ENCODE measurements around the gene TMPRSS9. TPM values are rescaled to one million over a fixed set of nuclear protein-coding genes. Genes with fewer than 3 reads are reported as not detected.

Gene TMPRSS9
- total RNA-seq, 1 donor from 2014 or later = not detected

DNA sequence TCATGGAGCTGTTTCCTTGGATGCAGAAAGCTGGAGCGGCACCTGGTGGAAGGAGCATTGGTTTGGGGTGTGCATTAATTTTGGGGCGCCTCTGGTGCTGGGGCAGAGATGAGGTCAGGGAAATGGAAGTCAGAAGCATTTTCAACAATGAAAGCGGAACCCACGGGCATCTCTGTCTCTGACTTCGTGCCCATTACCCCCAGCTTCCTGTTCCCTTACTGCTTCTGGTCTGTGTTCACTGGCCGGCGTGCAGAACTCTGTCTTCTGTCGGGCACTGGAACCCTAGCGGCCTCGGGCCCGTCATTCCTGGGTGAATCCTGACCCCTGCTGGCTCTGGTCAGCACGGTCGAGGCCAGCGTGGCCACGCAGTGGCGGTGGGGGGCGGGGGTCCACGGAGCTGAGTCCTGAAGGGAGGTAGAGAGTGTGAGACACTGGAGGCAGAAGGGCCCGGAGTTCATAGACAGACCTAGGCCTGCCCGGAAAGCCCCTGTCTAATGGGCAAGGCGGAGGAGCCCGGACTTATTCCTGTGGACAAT lies 44.2 kb upstream of the TMPRSS9 start:
- Mint-ChIP-seq H3K27me3 (ENCODE audit: unreplicated experiment) (no peaks in the 10 kb centered on the region), H3K36me3 (ENCODE audit: low read depth, unreplicated experiment) (peaks cover 7% of the 10 kb centered on the region), H3K4me3 (ENCODE audit: unreplicated experiment) (no peak overlapping the region), H3K4me1 (ENCODE audit: unreplicated experiment) (peaks cover 7% of the 10 kb centered on the region), H3K27ac (ENCODE audit: unreplicated experiment) (no peak overlapping the region), H3K9me3 (ENCODE audit: unreplicated experiment) (no peaks in the 10 kb centered on the region)
- TF ChIP-seq, protein P1, sequence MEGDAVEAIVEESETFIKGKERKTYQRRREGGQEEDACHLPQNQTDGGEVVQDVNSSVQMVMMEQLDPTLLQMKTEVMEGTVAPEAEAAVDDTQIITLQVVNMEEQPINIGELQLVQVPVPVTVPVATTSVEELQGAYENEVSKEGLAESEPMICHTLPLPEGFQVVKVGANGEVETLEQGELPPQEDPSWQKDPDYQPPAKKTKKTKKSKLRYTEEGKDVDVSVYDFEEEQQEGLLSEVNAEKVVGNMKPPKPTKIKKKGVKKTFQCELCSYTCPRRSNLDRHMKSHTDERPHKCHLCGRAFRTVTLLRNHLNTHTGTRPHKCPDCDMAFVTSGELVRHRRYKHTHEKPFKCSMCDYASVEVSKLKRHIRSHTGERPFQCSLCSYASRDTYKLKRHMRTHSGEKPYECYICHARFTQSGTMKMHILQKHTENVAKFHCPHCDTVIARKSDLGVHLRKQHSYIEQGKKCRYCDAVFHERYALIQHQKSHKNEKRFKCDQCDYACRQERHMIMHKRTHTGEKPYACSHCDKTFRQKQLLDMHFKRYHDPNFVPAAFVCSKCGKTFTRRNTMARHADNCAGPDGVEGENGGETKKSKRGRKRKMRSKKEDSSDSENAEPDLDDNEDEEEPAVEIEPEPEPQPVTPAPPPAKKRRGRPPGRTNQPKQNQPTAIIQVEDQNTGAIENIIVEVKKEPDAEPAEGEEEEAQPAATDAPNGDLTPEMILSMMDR (IDR thresholded peaks at IDR 0.05; ENCODE audit: unreplicated experiment) = no peak
- DNase-seq (ENCODE audit: low spot score) = peak; percentile 80

DNA sequence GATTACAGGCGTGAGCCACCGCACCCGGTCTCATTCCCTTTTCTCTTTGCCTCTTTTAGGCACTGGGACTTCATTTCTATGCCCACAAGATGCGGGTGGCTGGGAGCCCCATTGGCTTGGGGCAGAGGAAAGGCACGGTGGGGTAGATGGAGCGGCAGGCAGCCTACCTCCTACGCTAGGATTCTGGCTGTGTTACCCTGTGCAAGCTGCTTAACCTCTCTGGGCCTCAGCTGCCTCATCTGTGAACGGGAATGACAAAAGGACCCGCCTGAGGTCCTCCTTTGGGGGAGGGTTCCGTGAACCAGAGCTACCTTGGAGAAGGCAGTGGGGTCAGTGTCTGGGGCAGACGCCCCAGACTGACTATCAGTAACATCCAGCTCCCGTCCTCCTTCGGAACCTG lies 42.8 kb upstream of the TMPRSS9 start:
- DNase-seq (ENCODE audit: low spot score) = no peak
- Mint-ChIP-seq H3K4me3 (ENCODE audit: unreplicated experiment) (no peak overlapping the region), H3K9me3 (ENCODE audit: unreplicated experiment) (no peaks in the 10 kb centered on the region), H3K27ac (ENCODE audit: unreplicated experiment) (no peak overlapping the region), H3K4me1 (ENCODE audit: unreplicated experiment) (peaks cover 7% of the 10 kb centered on the region), H3K27me3 (ENCODE audit: unreplicated experiment) (peaks cover 1% of the 10 kb centered on the region), H3K36me3 (ENCODE audit: low read depth, unreplicated experiment) (peaks cover 7% of the 10 kb centered on the region)
- TF ChIP-seq, protein P1 (IDR thresholded peaks at IDR 0.05; ENCODE audit: unreplicated experiment) = no peak

DNA sequence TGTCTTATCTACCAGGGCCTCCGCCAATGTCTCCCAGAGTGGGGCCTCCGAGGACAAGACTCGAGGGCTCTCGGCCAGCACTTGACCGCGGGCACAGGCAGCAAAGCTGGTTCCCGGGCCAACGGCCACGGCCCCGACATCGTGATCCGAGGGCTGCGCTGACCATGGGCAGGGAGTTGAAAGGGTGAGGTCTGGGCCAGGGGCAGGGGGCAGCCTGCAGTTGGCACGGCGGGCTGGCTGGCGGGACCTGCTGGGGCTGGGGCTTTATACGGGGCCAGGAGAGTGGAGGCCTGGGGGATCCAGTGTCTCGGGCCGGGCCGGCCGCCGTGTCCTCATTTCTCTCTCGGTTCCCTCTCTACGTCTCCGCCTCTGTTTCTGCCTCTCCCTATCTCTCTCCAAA lies 42.3 kb upstream of the TMPRSS9 start:
- TF ChIP-seq, protein P1 (IDR thresholded peaks at IDR 0.05; ENCODE audit: unreplicated experiment) = no peak
- H3K36me3 Mint-ChIP-seq (ENCODE audit: low read depth, unreplicated experiment) = peaks cover 7% of the 10 kb centered on the region
- H3K4me1 Mint-ChIP-seq (ENCODE audit: unreplicated experiment) = peaks cover 7% of the 10 kb centered on the region
- H3K9me3 Mint-ChIP-seq (ENCODE audit: unreplicated experiment) = no peaks in the 10 kb centered on the region
- DNase-seq (ENCODE audit: low spot score) = no peak
- H3K27ac Mint-ChIP-seq (ENCODE audit: unreplicated experiment) = no peak overlapping the region
- H3K4me3 Mint-ChIP-seq (ENCODE audit: unreplicated experiment) = no peak overlapping the region
- H3K27me3 Mint-ChIP-seq (ENCODE audit: unreplicated experiment) = peaks cover 3% of the 10 kb centered on the region

DNA sequence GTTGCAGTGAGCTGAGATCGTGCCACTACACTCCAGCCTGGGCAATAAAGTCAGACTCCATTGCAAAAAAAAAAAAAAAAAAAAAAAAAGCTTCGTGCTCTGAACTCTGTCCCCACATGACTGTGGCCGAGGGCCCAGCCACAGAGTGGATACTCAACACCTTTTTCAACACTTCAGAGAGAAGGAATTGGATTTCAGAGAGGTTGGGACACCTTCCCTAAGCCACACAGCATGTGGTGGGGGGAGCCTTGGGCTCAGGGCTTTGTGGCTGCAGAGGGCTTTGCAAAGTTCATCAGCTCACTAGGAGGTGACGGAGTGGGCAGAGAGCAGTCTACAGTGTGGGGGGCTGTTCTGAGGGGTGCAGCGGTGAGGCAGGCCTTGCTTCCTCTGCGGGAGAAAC lies 41.1 kb upstream of the TMPRSS9 start:
- H3K4me3 Mint-ChIP-seq (ENCODE audit: unreplicated experiment) = no peak overlapping the region
- peaks cover 3% of the 10 kb centered on the region for H3K36me3 Mint-ChIP-seq (ENCODE audit: low read depth, unreplicated experiment)
- TF ChIP-seq, protein P1 (IDR thresholded peaks at IDR 0.05; ENCODE audit: unreplicated experiment) = no peak
- no peaks in the 10 kb centered on the region for H3K9me3 Mint-ChIP-seq (ENCODE audit: unreplicated experiment)
- H3K27me3 Mint-ChIP-seq (ENCODE audit: unreplicated experiment) = peaks cover 6% of the 10 kb centered on the region
- peaks cover 7% of the 10 kb centered on the region for H3K4me1 Mint-ChIP-seq (ENCODE audit: unreplicated experiment)
- no peak for DNase-seq (ENCODE audit: low spot score)
- H3K27ac Mint-ChIP-seq (ENCODE audit: unreplicated experiment) = no peak overlapping the region

DNA sequence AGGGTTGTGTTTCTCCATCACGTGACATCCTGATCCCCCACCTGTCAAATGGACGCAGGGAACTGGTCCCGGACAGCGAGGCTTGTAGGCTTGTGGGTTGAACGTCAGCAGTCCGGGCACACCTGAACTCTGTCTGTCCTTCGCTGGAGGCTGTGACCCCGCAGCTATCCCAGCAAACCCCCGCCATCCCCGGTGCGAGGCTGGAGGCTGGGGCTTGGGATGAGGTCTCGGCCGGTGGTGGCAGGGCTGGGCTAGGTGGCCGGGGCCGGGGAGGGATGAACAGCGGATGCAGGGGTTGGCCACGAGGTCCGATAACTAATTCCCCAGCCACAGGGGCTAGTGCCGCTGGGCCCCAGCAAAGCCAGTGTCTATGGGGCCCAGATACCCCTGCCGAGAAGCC lies 40.5 kb upstream of the TMPRSS9 start:
- no peak overlapping the region for H3K27ac Mint-ChIP-seq (ENCODE audit: unreplicated experiment)
- H3K36me3 Mint-ChIP-seq (ENCODE audit: low read depth, unreplicated experiment) = peaks cover 3% of the 10 kb centered on the region
- DNase-seq (ENCODE audit: low spot score) = no peak
- H3K9me3 Mint-ChIP-seq (ENCODE audit: unreplicated experiment) = no peaks in the 10 kb centered on the region
- peaks cover 6% of the 10 kb centered on the region for H3K27me3 Mint-ChIP-seq (ENCODE audit: unreplicated experiment)
- H3K4me3 Mint-ChIP-seq (ENCODE audit: unreplicated experiment) = no peak overlapping the region
- TF ChIP-seq, protein P1 (IDR thresholded peaks at IDR 0.05; ENCODE audit: unreplicated experiment) = no peak
- H3K4me1 Mint-ChIP-seq (ENCODE audit: unreplicated experiment) = peaks cover 7% of the 10 kb centered on the region

All from endothelial cell (in vitro differentiated cells).